A549 (cell line): ENCODE results near the gene IQGAP2.

Experiments
- BHLHE40 ChIP-seq: IDR thresholded peaks from 2 replicates; pipeline ENCODE4 v1.6.1; 2012; ENCODE audit warnings: low read depth, low read length, inconsistent platforms
- CBX2 ChIP-seq: fragments of 200-600 bp; sonication (generic); IDR thresholded peaks from 2 replicates; pipeline ENCODE4 v1.6.1; 2016; ENCODE audit warnings: low read depth, mild to moderate bottlenecking, borderline replicate concordance
- CHD4 ChIP-seq: fragments of 200-600 bp; sonication (generic); IDR thresholded peaks from 2 replicates; pipeline ENCODE4 v1.6.1; 2016; ENCODE audit warnings: antibody characterized with exemption, mild to moderate bottlenecking, borderline replicate concordance
- EP300 ChIP-seq, 2 experiments: fragments of >200 bp; sonication (Bioruptor Twin); formaldehyde crosslinking; IDR thresholded peaks; 2 replicates in 1 of 2; 3 replicates in 1 of 2; pipeline ENCODE4 v1.6.1; 2016 to 2017
- ESRRA ChIP-seq: fragments of 150-350 bp; IDR thresholded peaks from 2 replicates; pipeline ENCODE4 v1.6.1; 2014; ENCODE audit warnings: mild to moderate bottlenecking, low read length, borderline replicate concordance
- MAX ChIP-seq: IDR thresholded peaks from 2 replicates; pipeline ENCODE4 v1.6.1; 2012
- MYC ChIP-seq: IDR thresholded peaks from 2 replicates; pipeline ENCODE4 v1.6.1; 2012; ENCODE audit warnings: mild to moderate bottlenecking, inconsistent platforms, low read length, improper control_type of control experiment, borderline replicate concordance
- NFE2L2 ChIP-seq: fragments of 150-350 bp; conservative IDR thresholded peaks from 2 replicates; pipeline ENCODE4 v1.6.1; 2014; ENCODE audit warnings: low read length
- NR3C1 ChIP-seq: fragments of >200 bp; sonication (Bioruptor Twin); formaldehyde crosslinking; IDR thresholded peaks from 3 replicates; pipeline ENCODE4 v1.6.1; 2017
- POLR2A ChIP-seq: IDR thresholded peaks from 2 replicates; pipeline ENCODE4 v1.6.1; 2012; ENCODE audit warnings: mild to moderate bottlenecking, low read length
- POLR2AphosphoS2 ChIP-seq: conservative IDR thresholded peaks from 2 replicates; pipeline ENCODE4 v1.6.1; 2012; ENCODE audit warnings: low read length, improper control_type of control experiment, inconsistent platforms
- RAD21 ChIP-seq, 2 experiments: fragments of >200 bp in 1 of 2; sonication (Bioruptor Twin) in 1 of 2; formaldehyde crosslinking in 1 of 2; IDR thresholded peaks in 1 of 2; conservative IDR thresholded peaks in 1 of 2; 2 replicates in 1 of 2; 3 replicates in 1 of 2; pipeline ENCODE4 v1.6.1; 2012 to 2018; ENCODE audit warnings: inconsistent platforms in 1 of 2
- REST ChIP-seq: fragments of 200-600 bp; sonication (generic); IDR thresholded peaks from 2 replicates; pipeline ENCODE4 v1.6.1; 2016; ENCODE audit warnings: antibody characterized with exemption, mild to moderate bottlenecking, moderate library complexity
- TF ChIP-seq, protein P1 (sequence below): fragments of >200 bp; sonication (Bioruptor Twin); formaldehyde crosslinking; IDR thresholded peaks from 3 replicates; pipeline ENCODE4 v1.5.1; 2016

- TF ChIP-seq, protein P1, sequence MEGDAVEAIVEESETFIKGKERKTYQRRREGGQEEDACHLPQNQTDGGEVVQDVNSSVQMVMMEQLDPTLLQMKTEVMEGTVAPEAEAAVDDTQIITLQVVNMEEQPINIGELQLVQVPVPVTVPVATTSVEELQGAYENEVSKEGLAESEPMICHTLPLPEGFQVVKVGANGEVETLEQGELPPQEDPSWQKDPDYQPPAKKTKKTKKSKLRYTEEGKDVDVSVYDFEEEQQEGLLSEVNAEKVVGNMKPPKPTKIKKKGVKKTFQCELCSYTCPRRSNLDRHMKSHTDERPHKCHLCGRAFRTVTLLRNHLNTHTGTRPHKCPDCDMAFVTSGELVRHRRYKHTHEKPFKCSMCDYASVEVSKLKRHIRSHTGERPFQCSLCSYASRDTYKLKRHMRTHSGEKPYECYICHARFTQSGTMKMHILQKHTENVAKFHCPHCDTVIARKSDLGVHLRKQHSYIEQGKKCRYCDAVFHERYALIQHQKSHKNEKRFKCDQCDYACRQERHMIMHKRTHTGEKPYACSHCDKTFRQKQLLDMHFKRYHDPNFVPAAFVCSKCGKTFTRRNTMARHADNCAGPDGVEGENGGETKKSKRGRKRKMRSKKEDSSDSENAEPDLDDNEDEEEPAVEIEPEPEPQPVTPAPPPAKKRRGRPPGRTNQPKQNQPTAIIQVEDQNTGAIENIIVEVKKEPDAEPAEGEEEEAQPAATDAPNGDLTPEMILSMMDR: no peak
- TF ChIP-seq EP300 (IDR thresholded peaks at IDR 0.05) (no peak), POLR2AphosphoS2 (no peak), RAD21 (conservative IDR thresholded peaks at IDR 0.05 in 1 of 2, IDR thresholded peaks at IDR 0.05 in 1 of 2) (no peak), NR3C1 (no peak), MYC (no peak), BHLHE40 (no peak), POLR2A (no peak), CHD4 (no peak), MAX (no peak), REST (no peak), CBX2 (no peak), NFE2L2 (no peak), ESRRA (no peak)
Measured at GRCh38 chr5:76379316-76379715, 23.8 kb upstream of the IQGAP2 start.
